ENCODE results near the gene LLGL1.

LLGL1 gene

GRCh38 chr17:18270046-18270931, 44.9 kb downstream of the LLGL1 start:
- ATAC-seq (no peak), DNase-seq (no peak)

DNA sequence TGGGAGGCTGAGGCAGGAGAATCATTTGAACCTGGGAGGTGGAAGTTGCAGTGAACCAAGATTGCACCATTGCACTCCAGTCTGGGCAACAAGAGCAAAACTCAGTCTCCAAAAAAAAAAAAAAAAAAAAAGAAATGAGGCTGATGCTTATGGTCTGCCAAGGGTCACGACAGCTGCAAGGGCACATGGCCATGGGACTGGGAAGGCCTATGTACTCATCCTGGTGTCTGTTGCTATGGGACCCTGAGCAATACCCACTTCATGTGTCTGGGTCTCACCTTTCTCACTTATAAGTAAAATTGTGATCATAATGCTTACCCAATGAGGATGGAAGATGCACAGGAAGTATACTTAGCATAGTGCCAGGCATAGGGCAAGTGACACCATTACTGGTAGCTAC, 51.6 kb downstream of the LLGL1 start:
- ATAC-seq (no peak), DNase-seq (no peak)

- ATAC-seq (no peak), DNase-seq (no peak)
Observed at GRCh38 chr17:18278867-18279266, 53.4 kb downstream of the LLGL1 start.

DNA sequence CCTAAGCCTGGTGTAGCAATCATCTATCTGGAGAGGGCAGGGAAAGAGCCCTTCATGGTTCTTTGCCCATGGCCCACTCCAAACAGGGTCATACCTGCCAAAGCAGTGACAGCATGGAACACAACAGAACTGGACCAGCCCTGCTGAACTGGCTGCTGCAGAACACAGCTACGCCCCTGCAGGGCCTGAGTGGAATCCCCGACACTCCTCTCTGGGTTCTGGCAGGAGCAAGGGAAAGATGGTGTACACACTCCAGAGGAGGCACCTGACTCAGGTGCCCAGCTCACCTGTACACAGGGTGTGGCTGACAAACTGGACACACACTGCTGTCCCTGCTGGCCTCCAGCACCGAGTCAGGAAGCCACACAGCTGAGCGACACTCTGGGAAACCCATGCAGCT, 54.8 kb downstream of the LLGL1 start:
- ATAC-seq (no peak), DNase-seq (no peak)

DNA sequence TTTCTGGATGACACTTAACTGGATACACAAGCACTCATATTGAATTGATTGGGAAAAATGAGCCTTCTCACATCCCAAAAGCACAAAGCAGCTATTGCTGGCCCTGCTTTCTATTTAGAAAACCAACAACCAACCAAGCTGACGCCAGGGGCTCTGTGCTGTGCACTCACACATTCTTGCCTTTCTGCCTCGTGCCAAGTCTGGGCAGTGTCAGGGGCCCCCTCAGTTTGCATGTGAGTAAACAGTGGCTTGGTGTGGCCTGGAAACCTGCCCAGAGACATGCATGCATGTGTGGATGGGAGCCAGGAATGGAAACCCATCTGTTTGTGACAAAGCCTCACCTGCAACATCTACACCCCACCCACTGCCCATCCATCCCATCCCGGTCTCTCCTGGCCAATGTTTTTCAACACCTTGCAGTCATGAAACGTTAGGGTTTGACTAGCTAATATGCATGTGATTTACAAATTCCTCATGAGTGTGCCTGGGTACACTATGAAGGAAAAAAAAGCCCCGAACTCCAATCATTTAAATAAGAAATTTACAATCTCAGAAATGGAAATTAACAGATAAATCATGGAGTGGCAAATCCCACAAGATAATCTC, 55.4 kb downstream of the LLGL1 start:
- DNase-seq (no peak), ATAC-seq (no peak)

GRCh38 chr17:18281788-18282187, 56.4 kb downstream of the LLGL1 start:
- no peak for DNase-seq
- ATAC-seq = no peak

- DNase-seq = no peak
- no peak for ATAC-seq
Observed at GRCh38 chr17:18285296-18285695, 59.9 kb downstream of the LLGL1 start.

DNA sequence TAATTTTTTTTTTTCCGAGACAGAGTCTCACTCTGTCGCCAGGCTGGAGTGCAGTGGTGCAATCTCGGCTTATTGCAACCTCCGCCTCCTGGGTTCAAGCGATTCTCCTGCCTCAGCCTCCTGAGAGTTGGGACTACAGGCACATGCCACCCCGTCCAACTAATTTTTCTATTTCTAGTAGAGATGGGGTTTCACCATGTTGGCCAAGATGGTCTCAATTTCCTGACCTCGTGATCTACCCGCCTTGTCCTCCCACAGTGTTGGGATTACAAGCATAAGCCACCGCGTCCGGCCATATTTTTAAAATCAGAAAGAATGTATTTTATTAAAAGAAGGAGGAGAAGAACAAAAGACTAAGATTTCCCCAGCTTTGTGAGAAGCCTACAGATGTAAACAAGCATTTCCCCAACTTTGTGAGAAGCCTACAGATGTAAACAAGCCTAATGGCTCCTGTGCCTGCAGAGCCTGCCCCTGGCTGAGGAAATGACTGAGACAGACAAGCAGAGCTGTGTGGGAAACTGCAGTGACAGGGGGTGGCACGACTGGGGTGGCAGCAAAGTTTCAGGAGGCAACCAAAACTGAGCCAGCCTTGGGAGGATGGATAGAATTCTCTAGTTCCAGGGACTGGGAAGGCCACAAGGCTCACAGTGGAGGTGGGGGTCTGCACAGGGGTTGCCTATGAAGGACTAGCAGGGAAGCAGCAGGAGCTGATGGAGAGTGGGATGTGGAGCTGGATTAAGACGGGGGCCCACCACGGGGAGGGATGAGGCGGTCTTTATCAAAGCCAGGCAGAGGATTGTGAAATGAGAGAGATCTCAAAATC, 66.5 kb downstream of the LLGL1 start:
- no peak for DNase-seq
- ATAC-seq = no peak

Data from stimulated activated naive CD8-positive, alpha-beta T cell treated with anti-CD3 and anti-CD28 coated beads, Interleukin-15, Interleukin-2, amounts not matched to agents 100 U/mL and 50 U/mL, for 24 hours (primary cell).